Panc1 (cell line): ENCODE data around the gene OSBPL5.

Experiments used
- TF ChIP-seq, protein P1 (sequence below): fragments of 450-650 bp; IDR thresholded peaks from 2 replicates; pipeline ENCODE4 v1.5.1; 2017; ENCODE audit warnings: mild to moderate bottlenecking
- TF ChIP-seq, protein P2 (sequence below), 2 experiments: IDR thresholded peaks; 2 replicates each; pipeline ENCODE4 v1.6.1; 2011 to 2012; ENCODE audit warnings: low read depth in 2 of 2, control low read depth in 1 of 2, low read length in 1 of 2, mild to moderate bottlenecking in 1 of 2, moderate library complexity in 1 of 2; ENCODE audit not compliant: insufficient read depth in 1 of 2

DNA sequence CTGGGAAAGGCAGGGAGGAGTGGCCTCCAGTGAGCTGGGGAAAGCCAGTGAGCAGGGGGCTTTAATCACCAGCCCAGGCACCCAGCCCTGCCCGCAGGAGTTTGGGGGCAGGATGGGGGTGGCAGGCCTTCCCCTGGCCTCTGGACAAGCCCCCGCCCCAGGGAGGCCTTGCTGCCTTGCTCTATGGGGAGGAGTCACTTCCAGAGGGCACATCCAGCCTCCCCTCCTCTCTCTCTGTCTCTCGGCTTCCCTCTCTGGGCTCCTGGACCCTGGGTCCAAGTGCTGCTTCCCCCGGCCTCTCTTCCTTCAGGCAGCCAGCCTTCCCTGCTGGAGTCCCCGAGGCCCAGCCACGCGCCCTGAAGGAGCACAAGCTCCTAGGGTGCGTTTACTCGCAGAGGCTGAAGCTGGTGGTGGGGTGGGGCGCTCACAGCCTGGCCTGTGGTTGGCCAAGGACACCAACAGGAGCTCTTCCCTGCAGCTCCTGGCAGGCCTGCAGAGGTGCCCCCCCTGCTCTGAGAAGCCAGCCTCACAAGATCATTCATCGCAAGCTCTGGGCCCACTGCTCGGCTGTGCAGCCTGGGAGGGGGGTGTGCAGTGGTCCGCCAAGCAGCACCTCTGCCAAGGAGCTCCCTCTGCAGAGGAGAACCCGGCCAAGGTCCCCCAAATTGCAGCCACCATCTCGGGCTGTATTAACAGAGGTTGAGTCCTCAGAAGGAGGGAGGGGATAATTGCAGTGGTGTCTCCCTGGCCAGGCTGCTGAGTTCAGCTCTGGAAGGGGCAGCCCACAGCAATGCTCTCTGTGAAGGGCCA lies 25.4 kb downstream of the OSBPL5 start:
- TF ChIP-seq, protein P1, sequence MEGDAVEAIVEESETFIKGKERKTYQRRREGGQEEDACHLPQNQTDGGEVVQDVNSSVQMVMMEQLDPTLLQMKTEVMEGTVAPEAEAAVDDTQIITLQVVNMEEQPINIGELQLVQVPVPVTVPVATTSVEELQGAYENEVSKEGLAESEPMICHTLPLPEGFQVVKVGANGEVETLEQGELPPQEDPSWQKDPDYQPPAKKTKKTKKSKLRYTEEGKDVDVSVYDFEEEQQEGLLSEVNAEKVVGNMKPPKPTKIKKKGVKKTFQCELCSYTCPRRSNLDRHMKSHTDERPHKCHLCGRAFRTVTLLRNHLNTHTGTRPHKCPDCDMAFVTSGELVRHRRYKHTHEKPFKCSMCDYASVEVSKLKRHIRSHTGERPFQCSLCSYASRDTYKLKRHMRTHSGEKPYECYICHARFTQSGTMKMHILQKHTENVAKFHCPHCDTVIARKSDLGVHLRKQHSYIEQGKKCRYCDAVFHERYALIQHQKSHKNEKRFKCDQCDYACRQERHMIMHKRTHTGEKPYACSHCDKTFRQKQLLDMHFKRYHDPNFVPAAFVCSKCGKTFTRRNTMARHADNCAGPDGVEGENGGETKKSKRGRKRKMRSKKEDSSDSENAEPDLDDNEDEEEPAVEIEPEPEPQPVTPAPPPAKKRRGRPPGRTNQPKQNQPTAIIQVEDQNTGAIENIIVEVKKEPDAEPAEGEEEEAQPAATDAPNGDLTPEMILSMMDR: no peak
- TF ChIP-seq, protein P2, sequence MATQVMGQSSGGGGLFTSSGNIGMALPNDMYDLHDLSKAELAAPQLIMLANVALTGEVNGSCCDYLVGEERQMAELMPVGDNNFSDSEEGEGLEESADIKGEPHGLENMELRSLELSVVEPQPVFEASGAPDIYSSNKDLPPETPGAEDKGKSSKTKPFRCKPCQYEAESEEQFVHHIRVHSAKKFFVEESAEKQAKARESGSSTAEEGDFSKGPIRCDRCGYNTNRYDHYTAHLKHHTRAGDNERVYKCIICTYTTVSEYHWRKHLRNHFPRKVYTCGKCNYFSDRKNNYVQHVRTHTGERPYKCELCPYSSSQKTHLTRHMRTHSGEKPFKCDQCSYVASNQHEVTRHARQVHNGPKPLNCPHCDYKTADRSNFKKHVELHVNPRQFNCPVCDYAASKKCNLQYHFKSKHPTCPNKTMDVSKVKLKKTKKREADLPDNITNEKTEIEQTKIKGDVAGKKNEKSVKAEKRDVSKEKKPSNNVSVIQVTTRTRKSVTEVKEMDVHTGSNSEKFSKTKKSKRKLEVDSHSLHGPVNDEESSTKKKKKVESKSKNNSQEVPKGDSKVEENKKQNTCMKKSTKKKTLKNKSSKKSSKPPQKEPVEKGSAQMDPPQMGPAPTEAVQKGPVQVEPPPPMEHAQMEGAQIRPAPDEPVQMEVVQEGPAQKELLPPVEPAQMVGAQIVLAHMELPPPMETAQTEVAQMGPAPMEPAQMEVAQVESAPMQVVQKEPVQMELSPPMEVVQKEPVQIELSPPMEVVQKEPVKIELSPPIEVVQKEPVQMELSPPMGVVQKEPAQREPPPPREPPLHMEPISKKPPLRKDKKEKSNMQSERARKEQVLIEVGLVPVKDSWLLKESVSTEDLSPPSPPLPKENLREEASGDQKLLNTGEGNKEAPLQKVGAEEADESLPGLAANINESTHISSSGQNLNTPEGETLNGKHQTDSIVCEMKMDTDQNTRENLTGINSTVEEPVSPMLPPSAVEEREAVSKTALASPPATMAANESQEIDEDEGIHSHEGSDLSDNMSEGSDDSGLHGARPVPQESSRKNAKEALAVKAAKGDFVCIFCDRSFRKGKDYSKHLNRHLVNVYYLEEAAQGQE (IDR thresholded peaks at IDR 0.05; ENCODE audit: insufficient read depth in 1 of 2, low read depth in 2 of 2, low read length in 1 of 2): no peak
